ENCODE measurements around the gene GFAP.

The GFAP gene

GRCh38 chr17:44862278-44862914 lies 52.9 kb downstream of the GFAP start:
- DNase-seq: no peak

- no peak for DNase-seq
Observed at GRCh38 chr17:44859701-44860100, 55.6 kb downstream of the GFAP start.

GRCh38 chr17:44854192-44854591 lies 61.1 kb downstream of the GFAP start:
- DNase-seq: no peak
